AG09319 (cell line): ENCODE measurements around the gene XPO4.
A peak's percentile ranks its signal among the peaks of the same experiment; 100 is the strongest.

Experiments used
- DNase-seq: peaks from one replicate; pipeline ENCODE4 v3.0.0-alpha.2; 2010; ENCODE audit warnings: low read depth; ENCODE audit errors: extremely low read depth
- CTCF ChIP-seq: IDR thresholded peaks from 2 replicates; pipeline ENCODE4 v1.5.1; 2011; ENCODE audit warnings: low read depth, mild to moderate bottlenecking, inconsistent platforms, low read length, moderate library complexity

Gene XPO4

GRCh38 chr13:20814224-20814910 lies 88.2 kb downstream of the XPO4 start:
- TF ChIP-seq CTCF: no peak
- peak; percentile 77 for DNase-seq

GRCh38 chr13:20812890-20813289 lies 89.7 kb downstream of the XPO4 start:
- DNase-seq: no peak
- no peak for TF ChIP-seq CTCF

- TF ChIP-seq CTCF: no peak
- no peak for DNase-seq
Observed at GRCh38 chr13:20810808-20811207, 91.7 kb downstream of the XPO4 start.

- DNase-seq: no peak
- TF ChIP-seq CTCF: no peak
Observed at GRCh38 chr13:20808874-20809273, 93.7 kb downstream of the XPO4 start.

DNA sequence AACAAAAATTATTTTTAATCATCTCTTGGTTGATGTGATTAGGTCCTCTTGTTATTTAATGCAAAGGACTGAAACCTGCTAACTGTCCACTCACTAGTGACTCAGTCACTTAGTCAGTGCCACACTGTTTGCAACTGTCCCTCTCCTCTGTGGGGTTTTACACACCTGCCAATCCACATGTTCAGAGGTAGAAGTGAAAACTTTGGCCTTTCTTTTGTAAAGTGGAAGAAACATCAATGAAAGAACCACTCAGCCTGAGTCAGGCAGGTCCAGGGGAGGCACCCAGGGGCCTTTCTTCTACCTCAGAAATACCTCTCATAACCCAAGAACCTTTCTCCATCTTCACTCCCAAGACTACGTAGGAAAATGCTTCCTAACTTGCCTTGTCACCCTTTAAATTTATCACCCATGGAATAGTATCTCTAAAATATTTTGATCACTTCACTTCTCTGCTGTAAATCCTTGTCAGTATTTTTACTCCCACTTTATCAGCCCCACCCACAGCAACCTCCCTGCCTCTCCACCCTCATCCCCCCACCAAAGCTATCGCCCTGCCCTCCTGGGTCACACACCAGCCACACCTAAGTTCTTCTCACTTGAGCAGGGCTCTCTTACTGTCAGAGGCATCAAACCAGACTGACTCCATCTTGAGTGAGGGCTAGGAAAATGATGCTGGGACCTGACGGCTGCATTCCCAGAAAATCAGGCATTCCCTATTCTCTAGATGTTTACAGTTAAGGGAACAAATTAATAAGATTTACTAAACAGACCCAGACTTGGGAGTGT lies 99.2 kb downstream of the XPO4 start:
- no peak for DNase-seq
- no peak for TF ChIP-seq CTCF

- no peak for TF ChIP-seq CTCF
- no peak for DNase-seq
Observed at GRCh38 chr13:20801707-20802106, 100.8 kb downstream of the XPO4 start.

- DNase-seq: no peak
- no peak for TF ChIP-seq CTCF
Observed at GRCh38 chr13:20799726-20800416, 102.7 kb downstream of the XPO4 start.
